ENCODE data around the gene CCR7.
A peak's percentile ranks its signal among the peaks of the same experiment; 100 is the strongest.

CCR7 gene

DNA sequence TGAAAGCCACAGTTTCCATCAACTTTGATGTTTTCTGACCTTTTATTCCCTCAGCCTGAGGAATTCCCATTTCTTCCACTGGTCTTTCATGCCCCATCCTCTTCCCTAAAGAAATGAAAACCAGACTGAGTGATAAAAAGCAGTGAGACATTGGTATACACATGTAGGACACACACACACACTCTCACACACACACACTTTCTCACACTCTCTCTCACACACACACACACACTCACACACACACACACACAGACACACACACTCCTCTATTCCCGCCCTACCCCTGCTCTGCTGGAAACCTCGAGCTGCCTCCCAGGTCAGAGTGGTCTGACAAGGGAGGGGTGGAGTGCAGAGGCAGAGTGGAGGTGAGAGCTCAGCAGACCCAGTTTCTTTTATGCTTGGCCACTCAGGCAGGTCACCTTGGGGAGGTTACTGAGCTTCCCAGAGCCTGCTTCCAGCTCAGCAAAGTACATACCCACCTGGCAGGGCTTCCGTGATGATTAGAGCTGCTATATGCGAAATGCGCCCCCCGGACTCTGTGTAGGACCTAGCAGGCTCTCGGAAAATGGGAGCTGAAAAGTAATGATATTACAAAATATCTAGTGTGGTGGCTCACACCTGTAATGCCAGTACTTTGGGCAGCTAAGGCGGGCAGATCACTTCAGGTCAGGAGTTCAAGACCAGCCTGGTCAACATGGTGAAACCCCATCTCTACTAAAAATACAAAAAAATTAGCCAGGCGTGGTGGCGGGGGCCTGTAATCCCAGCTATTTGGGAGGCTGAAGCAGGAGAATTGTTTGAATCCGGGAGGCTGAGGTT lies 30.7 kb downstream of the CCR7 start:
- DNase-seq (ENCODE audit: low spot score) = no peak

DNA sequence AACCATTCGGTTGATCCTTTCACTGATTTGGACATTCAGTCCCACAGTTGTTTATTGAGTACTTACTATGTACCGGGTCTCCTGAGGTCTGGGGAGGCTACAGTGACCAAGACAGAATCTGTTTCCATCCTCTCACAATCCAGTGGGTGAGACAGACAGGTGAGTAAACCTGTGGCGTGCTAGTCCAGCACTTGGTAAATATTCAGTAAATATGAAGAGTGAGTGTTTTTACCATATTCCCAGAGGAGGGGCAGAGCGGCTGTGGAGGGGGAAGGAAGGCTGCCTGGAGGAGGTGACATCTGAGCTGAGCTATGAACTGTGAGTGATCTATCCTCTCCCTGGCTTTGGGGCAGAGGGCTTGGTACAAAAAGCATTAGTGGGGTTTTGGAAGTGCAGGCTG lies 31.4 kb downstream of the CCR7 start:
- no peak for DNase-seq (ENCODE audit: low spot score)

DNA sequence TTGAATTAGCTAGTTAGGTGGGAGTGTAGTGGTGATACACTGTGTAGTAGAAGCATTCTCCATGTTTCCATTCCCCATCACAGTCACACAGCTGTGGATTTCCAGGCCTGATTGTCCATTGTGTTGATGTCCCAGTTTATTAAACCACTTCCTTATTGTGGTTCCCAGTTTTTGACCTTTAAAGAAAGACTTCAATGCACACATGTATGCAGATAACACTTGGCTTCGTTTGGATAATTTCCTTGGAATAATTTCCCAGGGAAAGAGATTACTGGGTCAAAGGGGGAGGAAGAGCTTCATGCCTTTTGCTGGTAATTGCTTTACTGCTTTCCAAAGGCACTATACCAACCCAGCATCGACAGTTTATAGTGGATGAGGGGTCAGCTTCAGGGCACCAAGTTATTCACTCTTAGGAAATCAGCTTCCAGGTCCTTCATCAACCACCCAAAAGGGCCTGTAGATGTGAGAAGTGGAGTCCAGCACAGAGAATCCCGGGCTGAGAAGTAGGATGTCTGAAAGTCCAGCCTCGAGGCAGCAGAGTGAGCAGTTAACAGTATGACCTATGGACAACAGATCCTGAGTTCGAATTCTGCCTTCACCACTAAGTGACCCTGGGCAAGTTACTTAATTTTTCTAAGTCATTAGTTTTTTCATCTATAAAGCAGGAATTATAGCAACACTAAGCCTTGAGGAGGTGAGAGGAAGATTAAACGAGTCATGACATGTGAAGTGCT lies 32.6 kb downstream of the CCR7 start:
- DNase-seq (ENCODE audit: low spot score) = no peak

DNA sequence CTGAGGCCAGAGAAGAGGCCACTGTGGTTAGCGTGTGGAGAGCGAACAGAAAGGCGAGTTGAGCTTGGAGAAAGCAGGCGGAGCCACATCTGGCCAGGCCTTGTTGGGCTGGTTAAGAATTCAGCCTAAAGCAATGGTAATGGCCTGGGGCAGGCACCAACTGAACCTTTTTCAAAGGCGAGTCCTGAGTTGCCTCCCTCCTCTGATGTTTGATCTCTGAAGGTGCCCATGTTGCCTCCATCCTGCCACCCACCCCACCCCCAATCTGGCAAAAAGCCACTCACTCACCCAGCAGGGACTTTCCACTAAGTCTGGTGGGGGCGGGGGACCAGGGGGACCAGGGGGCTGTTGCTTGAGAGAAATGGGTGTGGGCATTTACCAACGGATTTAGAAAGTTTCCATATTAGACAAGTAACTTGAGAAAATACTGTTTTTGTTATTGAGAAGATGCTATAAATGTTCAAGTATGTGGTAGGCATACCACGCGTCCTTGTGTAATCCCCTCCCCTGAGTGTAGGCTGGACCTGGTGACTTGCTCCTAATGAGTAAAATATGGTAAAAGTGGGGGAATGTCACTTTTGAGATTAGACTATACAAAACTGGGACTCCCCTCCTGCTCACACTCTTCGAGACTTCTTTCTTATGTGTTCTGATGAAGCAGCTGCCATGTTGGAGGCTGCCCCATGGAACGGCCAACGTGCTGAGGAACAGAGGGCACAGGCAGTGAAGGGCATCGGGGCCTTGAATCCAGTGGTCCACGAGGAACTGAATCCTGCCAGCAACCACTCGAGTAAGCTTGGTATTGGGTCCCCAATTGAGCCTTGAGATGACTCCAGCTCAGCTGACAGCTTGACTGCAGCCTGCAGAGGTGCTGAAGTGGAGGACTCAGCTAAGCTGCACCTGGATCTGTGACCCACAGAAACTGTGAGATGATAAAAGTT lies 34.0 kb downstream of the CCR7 start:
- no peak for DNase-seq (ENCODE audit: low spot score)

DNA sequence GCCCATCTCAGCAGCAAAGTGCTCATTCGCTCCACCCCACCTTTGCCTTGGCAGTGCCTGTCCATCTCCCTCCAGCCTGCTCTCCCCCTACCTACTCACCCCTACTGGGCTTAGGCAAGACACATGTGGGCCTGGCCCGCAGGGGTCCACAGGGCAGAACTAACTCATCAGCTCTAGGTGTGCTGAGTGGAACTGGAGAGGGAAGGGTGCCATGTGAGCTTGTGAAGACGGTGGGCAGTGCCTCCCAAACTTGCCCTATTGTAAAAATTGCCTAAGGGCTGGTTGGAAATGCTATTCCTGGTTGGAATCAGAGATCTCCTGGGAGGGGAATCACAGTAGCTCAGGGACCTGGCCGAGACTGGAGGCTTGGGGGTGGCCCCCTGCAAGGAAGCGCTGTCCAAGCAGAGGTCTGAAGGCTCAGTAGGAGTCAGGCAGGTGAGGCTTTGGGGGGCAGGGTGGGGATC lies 34.7 kb downstream of the CCR7 start:
- DNase-seq (ENCODE audit: low spot score) = no peak

DNA sequence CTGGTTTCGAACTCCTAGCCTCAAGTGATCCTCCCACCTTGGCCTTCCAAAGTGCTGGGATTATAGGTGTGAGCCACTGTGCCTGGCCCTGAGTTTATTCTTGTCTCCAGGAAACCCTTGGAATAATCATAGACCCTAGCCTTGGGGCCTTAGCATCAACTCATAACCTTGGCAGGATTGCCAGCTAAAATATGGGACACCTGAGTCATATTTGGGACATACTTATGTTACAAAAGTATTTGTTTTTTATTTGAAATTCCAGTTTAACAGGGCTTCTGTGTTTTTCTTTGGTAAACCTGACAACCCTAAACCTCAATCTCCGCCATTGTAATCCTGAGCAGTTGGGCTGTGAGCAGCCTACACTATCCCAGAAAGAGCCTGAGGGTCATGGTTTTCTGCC lies 35.3 kb downstream of the CCR7 start:
- DNase-seq (ENCODE audit: low spot score) = no peak

DNA sequence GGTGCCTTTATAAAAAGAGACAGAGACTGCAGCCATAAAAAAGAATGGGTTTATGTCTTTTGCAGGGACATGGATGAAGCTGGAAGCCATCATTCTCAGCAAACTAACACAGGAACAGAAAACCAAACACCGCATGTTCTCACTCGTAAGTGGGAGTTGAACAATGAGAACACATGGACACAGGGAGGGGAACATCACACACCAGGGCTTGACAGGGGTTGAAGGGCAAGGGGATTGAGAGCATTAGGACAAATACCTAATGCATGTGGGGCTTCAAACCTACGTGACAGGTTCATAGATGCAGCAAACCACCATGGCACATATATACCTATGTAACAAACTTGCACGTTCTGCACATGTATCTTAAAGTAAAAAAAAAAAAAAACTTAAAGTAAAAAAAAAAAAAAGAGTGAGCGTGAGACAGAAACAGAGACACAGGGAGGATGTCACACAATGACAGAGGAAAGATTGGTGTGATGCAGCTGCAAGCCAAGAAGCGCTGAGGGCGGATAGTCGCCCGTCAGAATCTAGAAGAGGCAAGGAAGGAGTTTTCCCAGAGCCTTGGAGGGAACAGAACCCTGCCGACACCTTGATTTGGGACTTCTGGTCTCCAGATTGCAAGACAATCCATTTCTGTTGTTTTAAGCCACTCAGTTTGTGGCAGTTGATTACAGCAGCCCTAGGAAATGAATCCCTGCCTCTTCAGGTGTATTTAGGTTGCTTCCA lies 36.4 kb downstream of the CCR7 start:
- no peak for DNase-seq (ENCODE audit: low spot score)

DNA sequence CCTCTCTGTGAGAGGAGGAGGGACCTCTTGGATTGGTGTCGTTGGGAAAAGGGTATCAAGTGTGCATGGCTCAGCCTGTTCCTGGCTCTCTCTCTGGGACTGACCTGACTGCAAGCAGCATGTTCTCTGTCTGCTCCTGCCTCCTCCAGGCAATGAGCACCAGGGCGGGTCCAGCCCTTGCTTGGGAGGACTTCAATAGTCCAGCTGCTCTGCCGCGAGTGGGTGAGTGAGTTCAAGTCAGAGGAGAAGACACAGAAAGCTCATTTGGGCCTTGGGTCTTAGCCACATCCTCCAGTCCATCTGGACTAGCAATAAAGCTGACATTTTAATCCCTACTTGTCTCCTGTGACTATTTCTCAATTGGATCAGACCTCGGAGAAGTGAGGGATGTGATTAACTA lies 38.6 kb downstream of the CCR7 start:
- DNase-seq (ENCODE audit: low spot score) = no peak

DNA sequence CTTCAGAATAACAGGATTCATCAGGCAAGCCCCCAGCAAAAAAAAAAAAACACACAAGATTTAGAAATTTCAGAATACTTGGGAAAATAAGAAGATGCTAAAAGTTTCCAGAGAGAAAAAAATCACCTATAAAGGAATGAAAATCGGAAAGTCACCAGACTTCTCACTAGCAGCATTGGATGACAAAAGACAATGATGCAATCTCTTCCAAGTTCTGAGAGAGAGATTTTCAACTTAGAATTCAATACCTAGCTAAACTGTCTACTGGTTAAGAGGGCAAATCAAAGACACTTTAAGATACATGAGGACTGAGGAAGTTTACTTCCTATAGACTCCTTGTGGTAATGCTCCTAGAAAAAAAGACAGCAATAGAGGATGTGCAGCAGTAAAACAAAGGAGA lies 40.0 kb downstream of the CCR7 start:
- DNase-seq (ENCODE audit: low spot score) = no peak

DNA sequence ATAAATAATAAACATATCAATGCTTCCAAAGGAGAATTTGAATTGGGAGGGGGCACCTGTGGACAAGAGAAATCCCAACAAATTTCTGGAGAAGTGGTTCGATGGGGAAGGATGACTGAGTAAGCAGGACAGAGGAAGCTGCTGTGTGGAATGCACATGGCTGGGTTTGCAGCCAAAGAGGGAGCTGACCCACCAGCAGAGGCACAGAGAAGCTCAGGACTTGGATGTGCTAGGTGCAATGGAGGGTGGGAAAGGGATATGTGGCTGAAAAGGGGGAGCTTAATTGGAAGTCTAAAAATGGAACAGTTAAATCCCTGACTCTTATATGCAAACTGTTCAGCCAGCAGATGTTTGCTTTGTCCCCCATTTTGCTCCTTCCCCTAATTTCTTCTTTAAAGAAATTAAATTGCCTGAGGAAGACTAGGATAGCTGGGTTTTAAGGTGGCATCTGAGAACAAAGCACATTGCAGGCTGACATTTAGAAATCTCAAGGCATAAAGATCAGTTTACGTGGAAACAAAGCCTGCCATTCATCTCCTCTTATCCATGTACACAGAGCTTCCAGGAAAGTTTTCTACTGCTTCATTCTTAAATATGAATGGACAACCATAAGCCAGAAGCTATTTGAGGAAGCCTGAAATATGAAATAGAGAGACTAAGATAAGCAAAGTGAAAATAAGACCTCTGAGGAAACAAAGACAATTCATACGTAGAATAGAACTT lies 40.9 kb downstream of the CCR7 start:
- DNase-seq (ENCODE audit: low spot score) = no peak

DNA sequence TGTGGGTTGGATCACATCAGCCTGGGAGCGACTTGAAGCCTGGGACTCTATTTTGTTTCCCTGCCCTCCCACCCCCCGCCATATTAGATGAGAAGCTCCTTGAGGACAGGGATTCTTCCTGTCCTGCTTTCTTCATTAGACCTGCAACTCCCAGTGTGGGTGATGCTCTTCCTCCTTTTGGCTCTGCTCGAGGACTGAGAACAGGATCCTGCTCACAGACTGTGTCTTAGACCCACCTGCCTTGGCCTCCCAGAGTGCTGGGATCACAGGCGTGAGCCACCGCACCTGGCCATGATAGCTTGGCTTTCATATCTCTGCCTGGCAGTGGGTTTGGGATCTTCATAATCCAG lies 42.3 kb downstream of the CCR7 start:
- no peak for DNase-seq (ENCODE audit: low spot score)

DNA sequence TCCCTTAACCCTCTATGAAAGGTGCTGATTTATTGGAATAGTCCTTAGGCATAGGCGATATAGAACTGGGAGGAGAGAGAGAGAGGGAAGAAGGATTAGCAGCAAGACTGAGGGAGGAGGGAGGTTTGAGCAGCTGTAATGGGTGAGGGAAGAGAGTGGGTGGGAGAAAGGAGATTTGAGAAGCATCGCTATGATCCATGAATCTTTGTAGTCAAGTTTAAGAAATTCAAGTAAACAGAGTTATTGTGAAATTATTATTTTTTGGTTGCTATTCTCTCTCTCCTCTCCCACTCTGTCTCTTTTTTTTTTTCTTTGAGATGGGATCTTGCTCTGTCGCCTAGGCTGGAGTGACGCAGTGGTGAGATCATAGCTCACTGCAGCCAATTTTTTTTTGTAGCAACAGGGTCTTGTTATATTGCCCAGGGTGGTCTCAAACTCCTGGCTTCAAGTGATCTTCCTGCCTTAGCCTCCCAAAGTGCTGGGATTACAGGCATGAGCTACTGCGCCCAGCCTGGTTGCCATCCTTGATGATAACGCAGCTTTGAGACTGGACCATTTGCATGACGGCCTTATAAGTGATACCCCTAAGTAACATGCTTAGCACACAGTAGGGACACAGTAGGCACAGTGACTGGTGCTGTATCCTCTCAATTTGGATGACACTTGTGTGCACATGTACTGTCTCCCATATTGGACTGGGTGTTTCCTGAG lies 42.9 kb downstream of the CCR7 start:
- no peak for DNase-seq (ENCODE audit: low spot score)

DNA sequence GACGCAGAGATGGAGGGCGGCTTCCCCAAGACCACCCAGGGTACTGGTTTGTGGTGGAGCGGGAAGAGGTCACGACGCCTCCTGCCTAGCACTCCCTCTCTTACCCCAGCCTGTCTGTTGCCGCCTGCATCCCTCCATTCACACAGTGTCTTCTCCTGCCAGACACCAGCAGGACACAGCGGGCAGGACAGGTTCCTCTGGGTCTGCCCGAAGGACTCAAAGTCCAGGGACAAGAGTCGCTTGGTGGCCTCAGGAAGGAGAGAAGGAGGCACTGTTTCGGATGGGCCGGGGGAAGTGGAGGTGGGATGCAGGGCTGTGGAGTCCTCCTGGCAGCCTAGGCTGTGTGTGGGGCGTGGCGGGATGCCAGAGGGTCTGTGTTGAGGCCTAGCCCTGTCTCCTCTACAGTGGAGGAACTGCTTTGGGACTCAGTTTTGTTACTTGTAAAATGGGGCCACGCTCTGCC lies 44.2 kb downstream of the CCR7 start:
- DNase-seq (ENCODE audit: low spot score) = no peak

DNA sequence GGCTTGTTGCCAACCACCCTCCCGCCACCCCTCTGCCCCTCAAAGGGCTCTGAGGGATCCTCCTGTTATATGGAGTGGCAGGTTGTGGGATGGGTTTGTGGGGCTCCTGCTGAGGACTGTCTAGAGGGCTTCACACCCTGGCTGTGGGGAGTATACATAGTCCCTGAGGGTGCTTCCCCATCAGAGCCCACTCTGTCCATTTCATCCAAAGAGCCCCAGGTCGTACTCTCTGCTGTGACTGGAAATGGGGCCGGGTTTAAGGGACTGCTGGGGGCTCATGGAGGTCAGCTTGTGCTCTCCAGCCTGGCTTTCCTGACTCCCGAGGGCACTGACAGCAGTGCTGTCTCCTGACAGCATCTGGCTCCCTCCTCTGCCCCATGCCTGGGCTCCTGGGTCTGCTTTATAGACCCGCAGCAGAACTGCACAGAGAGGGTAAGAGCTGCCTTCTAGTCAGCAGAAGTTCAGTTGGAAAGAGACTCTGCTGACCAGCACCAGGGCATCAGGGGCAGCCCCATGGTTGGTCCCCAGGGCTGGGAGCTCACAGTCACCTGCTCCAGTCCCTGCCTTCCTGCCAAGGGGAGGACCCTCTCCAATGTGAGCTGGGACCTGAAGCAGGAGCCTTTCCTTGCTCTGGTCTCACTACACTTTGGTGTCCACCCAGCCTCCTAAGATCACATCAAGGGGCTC lies 46.0 kb downstream of the CCR7 start:
- DNase-seq (ENCODE audit: low spot score) = no peak

DNA sequence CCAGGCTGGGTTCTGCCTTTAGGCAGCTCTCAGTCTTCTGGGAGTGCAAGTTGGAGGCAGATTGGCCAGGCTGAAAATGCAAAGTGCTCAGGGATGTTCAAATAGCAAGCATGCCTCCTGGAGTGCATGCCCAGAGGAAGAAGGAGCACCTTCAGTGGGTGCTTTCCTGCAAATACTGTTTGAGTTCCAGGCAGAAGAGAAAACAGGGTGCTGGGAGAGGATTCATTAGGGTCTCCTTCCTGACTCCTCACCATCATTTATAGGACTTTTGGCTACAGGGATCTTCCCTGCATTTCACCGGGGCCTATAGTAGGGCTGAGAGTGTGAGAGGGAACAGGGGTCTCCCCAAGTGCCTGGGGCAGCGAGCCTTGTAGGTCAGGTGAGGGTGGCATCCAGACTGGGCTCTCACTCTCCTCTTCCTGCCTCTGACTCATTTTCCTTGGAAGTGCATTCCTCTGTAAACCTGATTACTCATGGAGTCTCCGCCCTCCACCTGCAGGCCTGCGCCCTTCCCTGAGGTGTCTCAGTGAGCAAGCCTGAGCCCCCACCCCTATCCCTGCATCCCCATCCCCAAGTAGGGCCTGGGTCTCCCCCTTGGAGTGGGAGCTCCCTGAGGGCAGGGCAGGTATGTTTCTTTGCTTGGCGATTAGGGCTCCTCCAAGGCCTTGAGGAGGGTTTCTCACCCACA lies 46.7 kb downstream of the CCR7 start:
- peak; percentile 89 for DNase-seq (ENCODE audit: low spot score)

DNA sequence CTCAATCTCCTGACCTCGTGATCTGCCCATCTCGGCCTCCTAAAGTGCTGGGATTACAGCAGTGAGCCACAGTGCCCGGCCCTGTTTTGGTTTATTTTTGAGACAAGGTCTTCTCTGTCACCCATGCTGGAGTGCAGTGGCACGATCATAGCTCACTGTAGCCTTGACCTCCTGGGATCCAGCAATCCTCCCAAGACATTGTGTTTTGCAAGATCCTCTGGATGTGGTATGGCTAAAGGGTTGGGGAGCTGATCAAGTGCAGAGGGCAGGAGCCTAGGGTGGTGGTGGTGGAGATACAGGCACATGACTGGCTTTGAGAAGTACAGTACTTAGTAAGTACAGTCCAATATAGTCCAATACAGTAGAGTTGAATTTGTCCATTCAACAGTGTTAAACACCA lies 47.3 kb downstream of the CCR7 start:
- no peak for DNase-seq (ENCODE audit: low spot score)

DNA sequence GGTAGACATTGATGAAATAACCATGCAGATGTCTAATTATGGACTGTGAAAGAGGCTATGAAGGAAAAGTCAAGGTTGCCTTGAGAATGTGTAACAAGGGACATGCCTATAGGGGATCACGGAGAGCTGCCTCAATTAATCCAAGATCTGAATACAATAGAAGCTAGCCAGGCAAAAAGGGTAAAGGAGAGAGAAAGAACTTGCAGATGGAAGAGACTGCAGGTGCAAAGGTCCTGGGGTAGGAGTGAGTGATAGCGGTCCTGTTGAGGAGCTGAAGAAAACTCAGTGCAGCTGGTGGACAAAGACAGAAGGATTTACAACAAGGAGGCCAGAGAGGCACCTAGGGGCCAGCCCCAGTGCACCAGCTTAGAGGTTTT lies 48.0 kb downstream of the CCR7 start:
- no peak for DNase-seq (ENCODE audit: low spot score)

DNA sequence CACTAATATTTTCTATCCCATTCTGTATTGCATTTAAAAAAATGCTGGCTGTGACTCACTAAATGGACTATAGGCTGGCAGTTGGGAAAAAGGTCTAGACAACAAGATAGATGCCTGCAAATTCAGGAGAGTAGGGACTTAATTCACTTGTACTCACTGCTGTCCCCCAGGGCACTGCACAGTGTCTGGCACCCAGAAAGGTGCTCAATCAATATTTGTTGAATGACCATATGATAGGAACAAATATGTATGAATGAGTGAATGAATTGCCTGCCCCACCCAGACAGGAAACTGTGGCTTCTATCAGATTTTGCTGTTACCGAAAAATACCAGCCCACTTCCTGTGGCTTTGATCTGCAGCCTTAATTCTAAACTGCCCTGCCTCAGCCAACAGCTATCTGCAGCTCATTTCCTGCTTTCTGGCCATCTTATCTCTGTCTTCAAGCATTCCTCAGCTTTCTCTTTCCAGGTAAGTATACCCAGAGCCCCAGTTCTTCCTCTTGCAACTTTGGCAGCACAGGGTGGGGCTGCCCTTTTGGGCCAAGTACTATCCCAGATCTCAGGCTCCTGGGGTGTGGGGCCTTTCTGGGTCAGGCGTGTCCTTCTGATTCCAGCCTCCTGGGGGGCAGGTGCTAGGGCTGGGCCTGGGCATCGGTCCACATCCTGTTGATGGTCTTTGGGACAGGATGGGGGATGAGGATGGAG lies 48.5 kb downstream of the CCR7 start:
- peak; percentile 81 for DNase-seq (ENCODE audit: low spot score)
